ENCODE measurements around the gene CARMIL3.
"Not testable (repeated sequence)": the region's sequence is repeated elsewhere in the genome, so short reads cannot be mapped to it uniquely, and the experiment has no call there.

CARMIL3 gene

GRCh38 chr14:24037658-24038037, 14.2 kb upstream of the CARMIL3 start:
- DNase-seq, result no peak

- no peak for DNase-seq
Measured at GRCh38 chr14:24038686-24039085, 13.1 kb upstream of the CARMIL3 start.

- no peak for DNase-seq
Measured at GRCh38 chr14:24040692-24041091, 11.1 kb upstream of the CARMIL3 start.

GRCh38 chr14:24042746-24043145, 9.1 kb upstream of the CARMIL3 start:
- no peak for DNase-seq

GRCh38 chr14:24049002-24049401, 2.8 kb upstream of the CARMIL3 start:
- DNase-seq, result not testable (repeated sequence)

GRCh38 chr14:24050753-24051152, 1.1 kb upstream of the CARMIL3 start:
- not testable (repeated sequence) for DNase-seq

- DNase-seq, result no peak
Measured at GRCh38 chr14:24051176-24051788, 527 bp upstream of the CARMIL3 start.

- DNase-seq, result peak; percentile 70
Measured at GRCh38 chr14:24052656-24053547, 1.1 kb downstream of the CARMIL3 start.

GRCh38 chr14:24053548-24054323, 1.9 kb downstream of the CARMIL3 start:
- no peak for DNase-seq

- no peak for DNase-seq
Measured at GRCh38 chr14:24054324-24054641, 2.5 kb downstream of the CARMIL3 start.

GRCh38 chr14:24054646-24055045, 2.8 kb downstream of the CARMIL3 start:
- DNase-seq, result no peak

GRCh38 chr14:24055971-24056799, 4.4 kb downstream of the CARMIL3 start:
- DNase-seq, result no peak

GRCh38 chr14:24056800-24057184, 5.0 kb downstream of the CARMIL3 start:
- DNase-seq, result no peak

- DNase-seq, result no peak
Measured at GRCh38 chr14:24057271-24057670, 5.5 kb downstream of the CARMIL3 start.

GRCh38 chr14:24057867-24058259, 6.1 kb downstream of the CARMIL3 start:
- no peak for DNase-seq

GRCh38 chr14:24058260-24058950, 6.6 kb downstream of the CARMIL3 start:
- DNase-seq, result no peak

- no peak for DNase-seq
Measured at GRCh38 chr14:24058951-24059475, 7.2 kb downstream of the CARMIL3 start.

- no peak for DNase-seq
Measured at GRCh38 chr14:24059841-24060388, 8.1 kb downstream of the CARMIL3 start.

GRCh38 chr14:24060443-24060842, 8.6 kb downstream of the CARMIL3 start:
- DNase-seq, result no peak

- DNase-seq, result no peak
Measured at GRCh38 chr14:24060984-24061913, 9.4 kb downstream of the CARMIL3 start.
